ENCODE measurements around the gene PLCB4.

DNA sequence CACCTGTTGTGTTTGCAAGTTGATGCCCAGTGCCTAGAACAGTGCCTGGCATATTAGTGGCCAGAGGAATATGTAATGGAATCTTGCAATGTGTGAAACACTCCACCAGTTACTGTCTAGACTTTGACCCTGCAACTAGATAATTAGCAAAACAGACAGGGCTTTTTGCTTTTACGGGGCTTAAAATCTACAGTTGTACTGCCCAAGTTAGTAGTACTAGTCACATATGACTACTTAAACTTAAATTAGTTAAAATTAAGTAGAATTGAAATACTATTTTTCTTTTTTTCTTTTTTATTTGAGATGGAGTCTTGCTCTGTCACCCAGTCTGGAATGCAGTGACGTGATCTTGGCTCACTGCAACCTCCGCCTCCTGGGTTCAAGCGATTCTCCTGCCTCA is 44.3 kb upstream of the PLCB4 start:
- TF ChIP-seq, protein P1, sequence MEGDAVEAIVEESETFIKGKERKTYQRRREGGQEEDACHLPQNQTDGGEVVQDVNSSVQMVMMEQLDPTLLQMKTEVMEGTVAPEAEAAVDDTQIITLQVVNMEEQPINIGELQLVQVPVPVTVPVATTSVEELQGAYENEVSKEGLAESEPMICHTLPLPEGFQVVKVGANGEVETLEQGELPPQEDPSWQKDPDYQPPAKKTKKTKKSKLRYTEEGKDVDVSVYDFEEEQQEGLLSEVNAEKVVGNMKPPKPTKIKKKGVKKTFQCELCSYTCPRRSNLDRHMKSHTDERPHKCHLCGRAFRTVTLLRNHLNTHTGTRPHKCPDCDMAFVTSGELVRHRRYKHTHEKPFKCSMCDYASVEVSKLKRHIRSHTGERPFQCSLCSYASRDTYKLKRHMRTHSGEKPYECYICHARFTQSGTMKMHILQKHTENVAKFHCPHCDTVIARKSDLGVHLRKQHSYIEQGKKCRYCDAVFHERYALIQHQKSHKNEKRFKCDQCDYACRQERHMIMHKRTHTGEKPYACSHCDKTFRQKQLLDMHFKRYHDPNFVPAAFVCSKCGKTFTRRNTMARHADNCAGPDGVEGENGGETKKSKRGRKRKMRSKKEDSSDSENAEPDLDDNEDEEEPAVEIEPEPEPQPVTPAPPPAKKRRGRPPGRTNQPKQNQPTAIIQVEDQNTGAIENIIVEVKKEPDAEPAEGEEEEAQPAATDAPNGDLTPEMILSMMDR (IDR thresholded peaks at IDR 0.05), result no peak
- TF ChIP-seq POLR2A (IDR thresholded peaks at IDR 0.05), result no peak

Data from lower leg skin (tissue), 3 donors.